NCI-H1092 (cell line): Measurements from ENCODE around the gene NAT8L.

ENCODE experiments used
- DNase-seq: peaks from one replicate; lab custom pipeline; 2025; lab: John Stamatoyannopoulos, UW

NAT8L gene

GRCh38 chr4:2075987-2076907 is 17.1 kb downstream of the NAT8L start:
- DNase-seq: no peak

- no peak for DNase-seq
Observed at GRCh38 chr4:2076908-2077536, 17.9 kb downstream of the NAT8L start.

- no peak for DNase-seq
Observed at GRCh38 chr4:2077537-2078460, 18.7 kb downstream of the NAT8L start.

GRCh38 chr4:2078584-2078983 is 19.5 kb downstream of the NAT8L start:
- no peak for DNase-seq

- DNase-seq: no peak
Observed at GRCh38 chr4:2079006-2079405, 19.9 kb downstream of the NAT8L start.

GRCh38 chr4:2079926-2080325 is 20.8 kb downstream of the NAT8L start:
- DNase-seq: no peak

- no peak for DNase-seq
Observed at GRCh38 chr4:2080429-2081300, 21.5 kb downstream of the NAT8L start.

- no peak for DNase-seq
Observed at GRCh38 chr4:2081540-2081939, 22.4 kb downstream of the NAT8L start.

GRCh38 chr4:2082118-2082517 is 23.0 kb downstream of the NAT8L start:
- no peak for DNase-seq

GRCh38 chr4:2082627-2083026 is 23.5 kb downstream of the NAT8L start:
- DNase-seq: no peak

GRCh38 chr4:2083116-2083825 is 24.1 kb downstream of the NAT8L start:
- DNase-seq: no peak

GRCh38 chr4:2083826-2084160 is 24.7 kb downstream of the NAT8L start:
- no peak for DNase-seq

- no peak for DNase-seq
Observed at GRCh38 chr4:2084316-2084715, 25.2 kb downstream of the NAT8L start.

GRCh38 chr4:2085496-2085901 is 26.4 kb downstream of the NAT8L start:
- no peak for DNase-seq

GRCh38 chr4:2087170-2087569 is 28.0 kb downstream of the NAT8L start:
- DNase-seq: no peak

GRCh38 chr4:2089222-2089621 is 30.1 kb downstream of the NAT8L start:
- no peak for DNase-seq

GRCh38 chr4:2090642-2091041 is 31.5 kb downstream of the NAT8L start:
- DNase-seq: no peak

GRCh38 chr4:2091990-2092668 is 33.0 kb downstream of the NAT8L start:
- DNase-seq: peak; percentile 43

- DNase-seq: no peak
Observed at GRCh38 chr4:2092669-2093053, 33.5 kb downstream of the NAT8L start.

- DNase-seq: no peak
Observed at GRCh38 chr4:2093265-2093664, 34.1 kb downstream of the NAT8L start.
